CD4-positive, alpha-beta T cell treated with Interleukin-15 for 1 hour (primary cell): ENCODE measurements around the gene GFRA1.
"Not testable (repeated sequence)": the region's sequence is repeated elsewhere in the genome, so short reads cannot be mapped to it uniquely, and the experiment has no call there.

ENCODE experiments used
- DNase-seq: peaks from one replicate; pipeline ENCODE4 v3.0.0-alpha.2; 2020

The GFRA1 gene

GRCh38 chr10:116195039-116195438 is 78.0 kb downstream of the GFRA1 start:
- DNase-seq, result no peak

DNA sequence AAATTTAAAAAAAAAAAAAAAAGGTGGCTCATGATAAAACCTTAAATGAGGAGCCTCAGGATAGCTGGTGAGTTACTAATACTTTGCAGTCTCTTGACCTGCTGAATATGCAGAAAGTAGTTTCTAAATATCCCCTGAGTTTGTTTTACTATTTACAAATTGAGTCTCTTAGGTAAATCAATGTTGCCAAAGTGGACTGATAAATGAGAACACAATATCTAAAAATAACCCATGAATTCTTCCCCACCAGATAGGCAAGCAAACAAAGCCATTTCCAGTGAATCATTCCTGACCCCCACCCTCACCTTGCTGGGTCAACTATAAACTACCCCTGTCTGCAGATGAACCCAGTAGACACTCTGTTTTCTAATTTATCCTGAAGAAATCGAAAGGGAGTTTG is 78.9 kb downstream of the GFRA1 start:
- no peak for DNase-seq

GRCh38 chr10:116190883-116191282 is 82.1 kb downstream of the GFRA1 start:
- no peak for DNase-seq

DNA sequence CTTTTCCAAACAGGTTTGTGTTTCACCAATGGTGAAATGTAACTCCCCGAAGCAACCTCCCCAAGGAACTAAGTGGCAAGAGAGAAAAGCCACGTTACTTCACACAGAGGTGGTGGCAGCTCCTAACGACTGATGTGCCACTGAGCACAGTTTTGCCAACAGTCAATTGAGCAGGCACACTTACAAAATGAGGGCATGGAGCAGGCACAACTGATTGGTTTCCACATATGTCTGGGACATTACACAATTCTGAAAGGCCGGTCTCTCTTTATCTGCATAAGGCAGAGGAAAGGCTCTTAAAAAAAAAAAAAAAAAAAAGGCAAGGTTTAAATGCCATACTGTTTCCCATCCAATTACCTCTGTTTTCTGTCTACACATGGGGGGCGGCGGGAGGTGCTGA is 86.7 kb downstream of the GFRA1 start:
- DNase-seq, result no peak

GRCh38 chr10:116185199-116185867 is 87.7 kb downstream of the GFRA1 start:
- no peak for DNase-seq

GRCh38 chr10:116184512-116184794 is 88.6 kb downstream of the GFRA1 start:
- DNase-seq, result no peak

DNA sequence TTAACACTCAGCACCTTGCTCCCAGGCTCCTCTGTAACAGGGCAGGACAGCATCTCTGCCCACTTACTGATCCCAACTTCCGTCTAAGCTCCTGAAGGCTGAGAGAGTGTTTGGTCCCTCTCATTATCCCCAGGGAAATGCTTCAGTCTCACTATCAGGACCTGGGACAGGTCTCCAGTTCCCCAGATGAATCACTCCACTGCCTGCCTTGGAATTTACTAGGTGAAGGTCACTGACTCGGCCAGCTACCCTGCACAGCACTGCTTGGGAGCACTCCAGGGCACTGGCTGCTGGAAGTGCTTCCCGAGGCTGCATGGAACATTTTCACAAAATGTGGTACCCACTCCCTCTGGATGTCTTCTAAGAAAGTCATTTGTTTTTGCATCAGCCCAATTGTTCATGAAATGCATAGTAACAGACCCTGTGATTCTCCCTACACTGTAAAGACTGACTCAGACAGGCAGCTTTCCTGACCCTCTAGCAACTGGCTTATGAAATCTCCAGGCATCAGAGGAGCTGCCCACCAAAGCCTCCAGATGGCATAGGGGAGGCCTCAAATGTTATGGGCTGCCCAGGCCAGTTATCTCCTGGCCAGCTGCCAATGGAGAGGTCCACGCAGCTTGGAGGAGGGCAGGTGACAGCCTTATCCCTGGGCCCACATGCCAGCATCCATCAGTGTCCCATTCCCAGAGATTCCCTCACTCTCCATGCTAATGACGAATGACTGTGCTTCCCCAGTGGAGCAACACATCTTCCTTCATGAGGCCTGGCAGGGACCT is 89.1 kb downstream of the GFRA1 start:
- DNase-seq, result no peak

- no peak for DNase-seq
Observed at GRCh38 chr10:116182426-116182825, 90.6 kb downstream of the GFRA1 start.

GRCh38 chr10:116178086-116178605 is 94.9 kb downstream of the GFRA1 start:
- no peak for DNase-seq

- DNase-seq, result no peak
Observed at GRCh38 chr10:116175231-116175630, 97.8 kb downstream of the GFRA1 start.

DNA sequence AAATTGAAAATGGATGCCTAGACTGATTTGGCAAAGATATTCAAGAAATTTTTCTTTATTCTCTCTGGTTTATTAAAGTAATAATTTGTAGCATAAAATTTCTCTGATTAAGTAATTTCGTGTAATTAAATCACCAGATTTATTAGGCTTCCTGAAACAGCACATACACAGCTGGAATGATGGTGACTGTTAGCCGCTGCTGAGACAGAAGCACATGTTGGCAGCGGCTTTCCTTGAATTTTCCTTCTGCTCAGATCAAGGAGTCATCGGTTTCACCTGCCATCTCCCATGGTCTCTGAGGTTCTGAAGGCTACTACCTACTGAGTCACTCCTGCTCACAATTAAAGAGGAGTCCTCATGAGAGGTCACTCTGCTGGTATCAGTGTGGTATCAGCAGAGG is 101.5 kb downstream of the GFRA1 start:
- DNase-seq, result no peak

DNA sequence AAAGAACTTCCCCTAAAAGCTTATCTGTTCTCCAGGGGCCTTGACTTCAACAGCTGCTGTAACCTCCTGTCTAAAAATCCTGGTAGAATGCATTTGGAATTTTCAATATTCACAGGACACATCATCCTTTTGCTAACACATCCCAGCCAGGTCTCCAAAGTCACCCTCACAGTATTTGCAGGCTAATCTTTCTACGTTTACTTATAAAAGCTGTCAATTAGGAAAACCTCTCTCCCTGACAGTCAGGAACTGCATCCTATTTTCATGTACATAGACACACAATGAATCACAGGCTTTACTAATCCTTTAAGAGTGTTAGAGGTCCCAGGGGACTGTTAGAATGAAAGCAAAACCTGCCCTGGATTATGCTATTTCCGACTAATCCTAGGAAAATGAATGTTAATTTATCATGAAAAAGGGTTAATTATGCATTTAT is 102.2 kb downstream of the GFRA1 start:
- no peak for DNase-seq

- no peak for DNase-seq
Observed at GRCh38 chr10:116169782-116170445, 103.1 kb downstream of the GFRA1 start.

- no peak for DNase-seq
Observed at GRCh38 chr10:116168745-116169144, 104.3 kb downstream of the GFRA1 start.

DNA sequence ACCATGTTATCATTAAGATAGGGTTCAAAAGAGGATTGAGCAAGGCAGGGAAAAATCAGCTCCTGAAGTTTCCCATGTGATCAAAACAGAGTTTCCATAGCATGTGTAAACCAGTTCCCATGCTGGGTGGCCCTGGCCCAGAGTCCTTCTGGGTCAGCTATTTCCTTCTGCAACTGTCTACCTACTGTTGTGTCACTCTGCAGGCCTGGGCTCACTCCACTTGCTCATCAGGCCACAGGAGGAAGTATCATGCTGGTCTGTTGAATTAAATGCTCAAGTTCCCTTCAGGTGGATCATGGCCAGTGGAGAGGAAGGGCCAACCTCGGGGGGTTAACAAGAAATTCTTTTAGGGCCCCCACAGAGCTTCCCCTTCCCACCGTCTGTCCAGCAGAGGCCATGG is 104.7 kb downstream of the GFRA1 start:
- no peak for DNase-seq

DNA sequence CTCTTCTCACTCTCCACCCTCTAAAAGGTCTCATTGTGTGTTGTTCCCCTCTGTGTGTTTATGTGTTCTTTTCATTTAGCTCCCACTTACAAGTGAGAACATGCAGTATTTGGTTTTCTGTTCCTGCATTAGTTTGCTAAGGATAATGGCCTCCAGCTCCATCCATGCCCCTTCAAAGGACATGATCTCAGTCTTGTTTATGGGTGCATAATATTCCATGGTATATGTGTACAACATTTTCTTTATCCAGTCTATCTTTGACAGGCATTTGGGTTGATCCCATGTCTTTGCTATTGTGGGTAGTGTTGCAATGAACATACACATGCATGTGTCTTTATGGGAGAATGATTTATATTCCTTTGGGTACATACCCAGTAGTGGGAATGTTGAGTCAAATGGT is 107.1 kb downstream of the GFRA1 start:
- not testable (repeated sequence) for DNase-seq

- DNase-seq, result no peak
Observed at GRCh38 chr10:116164291-116164690, 108.7 kb downstream of the GFRA1 start.

GRCh38 chr10:116163333-116164131 is 109.5 kb downstream of the GFRA1 start:
- DNase-seq, result no peak

- DNase-seq, result no peak
Observed at GRCh38 chr10:116162851-116163250, 110.2 kb downstream of the GFRA1 start.

- DNase-seq, result no peak
Observed at GRCh38 chr10:116160271-116160670, 112.7 kb downstream of the GFRA1 start.

DNA sequence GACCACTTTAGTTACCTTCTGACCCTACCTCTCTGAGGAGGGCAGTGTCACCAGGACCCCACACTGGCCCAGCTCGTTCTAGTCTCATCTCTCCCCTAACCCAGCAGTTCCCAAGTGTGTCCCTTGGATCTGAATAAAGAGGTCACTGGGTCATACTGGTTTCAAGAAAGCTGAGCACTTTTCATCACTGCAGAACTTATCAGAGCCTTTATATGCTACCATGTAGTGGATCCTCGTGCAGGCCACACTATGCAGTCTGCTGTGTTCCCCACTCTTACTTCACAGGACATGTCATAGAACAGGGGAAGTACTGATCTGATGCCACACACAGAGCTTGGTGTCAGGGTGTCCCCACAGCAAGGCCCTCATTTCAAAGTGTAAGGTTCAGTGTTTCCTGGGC is 113.8 kb downstream of the GFRA1 start:
- DNase-seq, result no peak

DNA sequence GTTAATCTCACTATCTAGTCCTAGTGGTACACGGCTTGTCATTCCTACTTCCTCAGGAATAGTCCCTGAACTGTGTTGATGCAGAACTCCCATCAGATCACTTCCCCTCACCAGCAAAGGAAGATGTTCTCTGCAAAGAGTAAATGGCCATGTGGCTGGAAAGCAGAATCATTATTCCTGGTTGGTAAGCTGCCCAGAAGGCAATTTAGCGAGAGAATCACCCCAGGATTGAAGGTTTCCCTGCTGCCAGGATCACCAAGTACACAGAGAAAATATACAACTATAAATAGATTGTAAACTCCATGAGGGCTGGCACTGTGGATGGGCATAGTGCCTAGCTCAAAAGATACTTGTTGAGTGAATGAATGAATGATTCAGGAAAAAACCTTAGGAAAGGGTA is 115.0 kb downstream of the GFRA1 start:
- DNase-seq, result no peak

DNA sequence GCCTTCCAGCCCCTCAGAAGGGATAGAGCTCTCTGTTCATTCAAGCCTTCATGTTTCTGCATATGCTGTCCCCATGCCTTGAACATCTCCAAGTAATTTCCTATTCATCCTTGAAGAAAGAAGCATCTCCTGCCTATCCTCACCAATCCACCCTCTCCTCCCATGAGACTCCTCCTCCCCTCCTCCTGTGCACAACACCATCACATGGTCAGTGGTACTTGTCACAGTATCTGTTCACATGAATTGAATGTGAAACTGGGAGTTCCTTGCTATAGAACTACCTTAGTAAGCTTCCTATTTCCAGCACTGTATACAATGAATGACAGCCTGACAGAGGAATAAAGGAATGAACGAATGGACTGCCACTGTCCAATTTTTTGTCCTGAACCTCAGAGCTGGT is 115.5 kb downstream of the GFRA1 start:
- DNase-seq, result no peak
